Lower leg skin (tissue), 4 donors: ENCODE measurements around the gene BOK. TPM values are rescaled to one million over a fixed set of nuclear protein-coding genes. Genes with fewer than 3 reads are reported as not detected.

Source experiments
- DNase-seq, 2 donors: peaks; one replicate each; pipeline ENCODE4 v3.0.0-alpha.2; 2019; ENCODE audit warnings: low spot score in 2 of 2
- H3K4me3 ChIP-seq: fragments of 200-600 bp; sonication (generic); 2 replicates; pipeline ENCODE4 v1.5.1; 2017; ENCODE audit warnings: mild to moderate bottlenecking, low read depth; ENCODE audit not compliant: poor library complexity, severe bottlenecking
- POLR2A ChIP-seq, 2 donors: fragments of 450-650 bp; IDR thresholded peaks; one replicate each; pipeline ENCODE4 v1.6.1; 2016 to 2017; ENCODE audit warnings: antibody characterized with exemption in 2 of 2, mild to moderate bottlenecking in 1 of 2, moderate library complexity in 1 of 2
- WGBS, 2 donors: methylation state at CpG; one replicate each; pipeline ENCODE4 v1.1.5; 2018; 5-methylcytosine and 5-hydroxymethylcytosine counted together
- intact Hi-C: fragments of 100-400 bp; cut with DNase I; formaldehyde crosslinking; loops from one replicate; pipeline ENCODE4 v1.15.0; 2023; ENCODE audit warnings: low total_unique reads
- total RNA-seq, 4 donors: library from RNA; depleted of rRNA; stranded (reverse); fragments of >200 nt; gene quantifications; one replicate each; pipeline ENCODE4 v1.1.0, GENCODE V29; 2016
- TF ChIP-seq, protein P1 (sequence below), 3 donors: fragments of 450-650 bp; IDR thresholded peaks; one replicate each; pipeline ENCODE4 v1.5.1; 2016; ENCODE audit warnings: antibody characterized with exemption in 3 of 3, mild to moderate bottlenecking in 3 of 3, moderate library complexity in 2 of 3

The BOK gene
- total RNA-seq, 4 donors from 2014 or later, result 44.2 to 59.9 (median 54.7) TPM

DNA sequence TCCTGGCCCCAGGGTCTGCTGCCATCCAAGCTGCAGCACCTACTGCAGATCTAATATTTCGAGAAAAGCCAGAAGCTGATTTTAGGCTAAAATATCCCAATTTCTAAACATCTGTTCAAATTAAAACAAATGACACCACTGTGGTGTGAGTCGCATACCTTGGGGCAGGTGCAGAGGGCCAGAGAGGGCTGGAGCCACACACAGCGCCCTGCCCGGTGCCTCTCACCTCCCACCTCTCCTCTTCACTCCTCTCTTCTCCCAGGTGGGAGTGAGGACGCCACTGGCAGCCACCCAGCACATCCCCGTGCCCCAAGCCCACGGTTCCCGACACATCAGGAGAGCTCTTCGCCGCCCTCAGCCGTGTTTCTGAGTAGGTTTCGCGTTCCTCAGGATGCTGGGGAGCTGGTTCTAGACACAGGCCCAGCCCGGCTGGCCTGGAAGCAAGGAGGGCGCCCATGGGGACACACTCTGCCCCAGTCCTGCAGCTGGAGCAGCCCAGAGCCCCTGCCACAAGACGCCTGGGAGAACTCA is 57.0 kb downstream of the BOK start:
- intact Hi-C loops, result no loop called here
- no peak overlapping the region for H3K4me3 ChIP-seq
- no peak for TF ChIP-seq POLR2A (IDR thresholded peaks at IDR 0.05)
- TF ChIP-seq, protein P1, sequence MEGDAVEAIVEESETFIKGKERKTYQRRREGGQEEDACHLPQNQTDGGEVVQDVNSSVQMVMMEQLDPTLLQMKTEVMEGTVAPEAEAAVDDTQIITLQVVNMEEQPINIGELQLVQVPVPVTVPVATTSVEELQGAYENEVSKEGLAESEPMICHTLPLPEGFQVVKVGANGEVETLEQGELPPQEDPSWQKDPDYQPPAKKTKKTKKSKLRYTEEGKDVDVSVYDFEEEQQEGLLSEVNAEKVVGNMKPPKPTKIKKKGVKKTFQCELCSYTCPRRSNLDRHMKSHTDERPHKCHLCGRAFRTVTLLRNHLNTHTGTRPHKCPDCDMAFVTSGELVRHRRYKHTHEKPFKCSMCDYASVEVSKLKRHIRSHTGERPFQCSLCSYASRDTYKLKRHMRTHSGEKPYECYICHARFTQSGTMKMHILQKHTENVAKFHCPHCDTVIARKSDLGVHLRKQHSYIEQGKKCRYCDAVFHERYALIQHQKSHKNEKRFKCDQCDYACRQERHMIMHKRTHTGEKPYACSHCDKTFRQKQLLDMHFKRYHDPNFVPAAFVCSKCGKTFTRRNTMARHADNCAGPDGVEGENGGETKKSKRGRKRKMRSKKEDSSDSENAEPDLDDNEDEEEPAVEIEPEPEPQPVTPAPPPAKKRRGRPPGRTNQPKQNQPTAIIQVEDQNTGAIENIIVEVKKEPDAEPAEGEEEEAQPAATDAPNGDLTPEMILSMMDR (IDR thresholded peaks at IDR 0.05), result no peak
- DNase-seq, result no peak
- 93 to 95% methylated on average over 16 of the region's 16 CpGs for WGBS, 2 donors

DNA sequence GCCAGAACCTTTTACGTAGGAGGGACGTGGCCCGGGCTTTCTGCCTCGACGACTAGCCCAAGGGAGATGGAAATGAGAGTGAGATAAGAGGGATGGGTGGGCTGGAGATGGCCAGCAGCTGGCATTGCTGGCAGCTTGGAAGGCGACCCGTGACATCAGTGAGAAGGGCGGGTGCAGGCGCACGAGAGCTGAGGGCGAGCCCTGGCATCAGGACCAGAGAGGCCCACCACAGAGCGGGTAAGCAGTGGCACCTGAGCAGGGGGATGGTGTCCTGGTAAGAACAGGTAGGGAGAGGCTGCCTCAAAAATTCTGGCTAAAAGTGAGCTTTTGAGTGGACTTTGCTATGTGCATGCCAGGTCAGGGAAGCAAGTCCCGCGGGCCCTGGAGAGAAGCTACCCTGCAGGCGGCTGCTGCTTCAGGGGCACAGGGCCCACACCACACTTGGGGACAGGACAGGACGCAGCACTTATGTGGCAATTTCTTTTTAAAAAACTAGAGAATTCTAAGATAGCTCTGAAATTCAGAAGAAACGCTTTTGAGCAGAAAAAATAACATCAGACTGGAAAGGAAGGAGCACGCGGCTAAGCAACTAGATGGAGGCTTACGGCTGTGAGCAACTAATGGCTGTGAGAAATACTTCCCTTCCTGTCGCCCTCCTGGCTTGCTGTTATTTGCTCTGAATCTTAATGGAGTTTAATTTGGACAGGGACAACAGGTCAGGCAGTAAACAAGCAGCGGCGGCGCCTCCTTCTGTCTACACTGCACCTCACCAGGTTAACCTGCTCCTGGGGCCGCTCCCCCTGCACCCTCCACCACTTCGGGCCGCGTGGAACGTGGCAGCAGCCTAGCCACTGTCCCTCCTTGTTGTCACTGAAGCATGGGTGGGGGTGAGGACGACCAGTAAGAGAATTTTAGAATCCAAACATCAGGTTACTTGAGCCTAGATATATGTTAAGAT is 57.9 kb downstream of the BOK start:
- intact Hi-C loops, result no loop called here
- 90 to 91% methylated on average over 30 of the region's 30 CpGs for WGBS, 2 donors
- DNase-seq, result no peak
- TF ChIP-seq, protein P1 (IDR thresholded peaks at IDR 0.05), result no peak
- no peak for TF ChIP-seq POLR2A (IDR thresholded peaks at IDR 0.05)
- H3K4me3 ChIP-seq, result no peak overlapping the region

DNA sequence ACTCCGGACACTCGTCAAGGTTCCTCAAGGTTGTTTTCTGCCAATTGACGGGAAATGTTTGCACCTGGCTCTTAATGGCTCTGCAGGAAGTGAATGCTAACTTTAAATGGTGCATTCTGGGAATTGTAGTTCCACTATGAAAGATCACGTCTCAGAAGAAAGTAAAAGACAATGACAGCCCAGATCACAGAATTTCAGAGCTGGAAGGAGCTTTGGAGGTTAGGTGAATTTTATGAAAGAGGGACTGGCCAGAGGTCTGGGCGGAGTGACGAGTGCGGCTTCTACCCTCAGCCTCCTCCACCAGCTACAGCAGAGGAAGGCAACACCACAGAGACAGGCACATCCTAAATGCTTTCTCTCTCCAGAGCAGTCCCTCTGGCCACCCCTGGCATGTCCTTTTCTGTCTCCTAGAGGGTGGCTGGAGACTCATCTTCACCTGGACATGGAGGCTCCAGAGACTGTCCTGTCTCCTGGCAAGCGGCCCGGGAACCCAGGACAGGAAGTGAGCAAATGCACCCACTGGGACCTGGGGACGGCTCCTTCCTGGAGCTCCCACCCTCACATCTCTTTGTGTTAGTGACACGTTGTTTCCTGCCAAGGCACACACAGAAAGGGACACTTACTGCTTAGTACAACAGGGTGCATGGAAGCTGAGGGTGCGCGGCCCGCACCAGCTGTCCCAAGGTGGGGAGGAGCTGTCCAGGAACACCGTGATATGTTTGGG is 59.0 kb downstream of the BOK start:
- intact Hi-C loops, result no loop called here
- DNase-seq, result no peak
- WGBS, 2 donors, result 60 to 61% methylated on average over 15 of the region's 15 CpGs
- H3K4me3 ChIP-seq, result no peak overlapping the region
- TF ChIP-seq, protein P1 (IDR thresholded peaks at IDR 0.05), result no peak
- no peak for TF ChIP-seq POLR2A (IDR thresholded peaks at IDR 0.05)

DNA sequence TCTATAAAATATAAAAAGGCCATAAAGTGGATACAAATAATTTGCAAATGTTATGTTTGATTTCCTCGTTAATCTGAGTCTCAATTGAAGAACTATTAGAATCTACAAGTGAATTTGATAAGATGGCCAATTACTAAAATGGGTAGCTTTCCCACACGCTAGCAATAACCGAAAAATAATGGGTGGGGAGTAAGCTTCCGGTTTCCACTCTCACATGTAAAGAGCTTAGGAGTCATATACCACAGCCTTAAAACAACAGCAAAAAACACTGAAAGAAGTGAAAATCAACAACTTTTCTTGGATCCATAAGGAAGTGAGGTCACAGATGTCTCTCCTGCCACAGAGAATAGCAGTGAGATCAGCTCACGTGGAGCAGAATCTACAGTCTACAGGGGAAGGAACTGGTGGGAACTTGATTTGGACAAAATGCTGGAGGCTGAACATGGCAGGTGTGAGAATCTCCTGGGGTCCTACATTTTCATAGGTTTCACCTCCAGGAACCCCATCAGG is 59.8 kb downstream of the BOK start:
- no peak for DNase-seq
- WGBS, 2 donors, result 86 to 91% methylated on average over 5 of the region's 5 CpGs
- no peak overlapping the region for H3K4me3 ChIP-seq
- intact Hi-C loops, result no loop called here
- TF ChIP-seq, protein P1 (IDR thresholded peaks at IDR 0.05), result no peak
- TF ChIP-seq POLR2A (IDR thresholded peaks at IDR 0.05), result no peak

DNA sequence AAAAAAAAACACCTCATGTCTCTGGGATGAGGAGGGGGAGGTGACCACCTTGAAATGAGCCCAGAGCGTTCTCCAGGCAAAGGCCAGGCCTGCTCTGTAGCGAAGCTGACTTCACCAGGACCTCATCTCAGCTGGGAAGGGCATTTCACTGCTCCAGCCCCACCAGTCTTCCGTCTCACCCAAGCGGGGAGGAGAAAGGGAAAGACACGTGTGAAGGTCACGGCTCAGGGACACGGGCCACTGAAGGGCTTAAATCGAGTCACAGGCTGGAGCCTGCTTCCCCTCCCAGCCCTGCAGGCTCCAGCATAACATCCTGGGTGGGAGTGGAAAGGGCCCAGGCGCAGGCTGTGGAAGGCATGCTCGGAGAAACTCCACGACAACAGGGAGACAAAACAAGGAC is 60.3 kb downstream of the BOK start:
- 87% methylated on average over 11 of the region's 11 CpGs for WGBS, 2 donors
- no peak overlapping the region for H3K4me3 ChIP-seq
- no peak for DNase-seq
- intact Hi-C loops, result no loop called here
- TF ChIP-seq POLR2A (IDR thresholded peaks at IDR 0.05), result no peak
- TF ChIP-seq, protein P1 (IDR thresholded peaks at IDR 0.05), result no peak
